Esophagus squamous epithelium (tissue), 5 donors: ENCODE measurements around the gene ACAP3. TPM values are rescaled to one million over a fixed set of nuclear protein-coding genes. Genes with fewer than 3 reads are reported as not detected.

ENCODE experiments used
- DNase-seq: peaks from one replicate; lab custom pipeline; 2025; lab: John Stamatoyannopoulos, UW
- H3K27ac ChIP-seq, 4 donors: fragments of 200-600 bp; sonication (generic); one replicate each; pipeline ENCODE4 v1.5.1; 2016 to 2019; ENCODE audit warnings: mild to moderate bottlenecking in 1 of 4
- H3K27me3 ChIP-seq, 4 donors: fragments of 200-600 bp; sonication (generic); 1 replicate in 3 of 4; 2 replicates in 1 of 4; pipeline versions ENCODE4 v1.5.1 to v1.6.0; 2017 to 2021; ENCODE audit warnings: antibody characterized with exemption in 1 of 4
- H3K36me3 ChIP-seq, 3 donors: fragments of 200-600 bp; sonication (generic); one replicate each; pipeline ENCODE4 v1.5.1; 2016 to 2019
- H3K4me1 ChIP-seq, 3 donors: fragments of 200-600 bp; sonication (generic); one replicate each; pipeline ENCODE4 v1.5.1; 2017 to 2019
- H3K4me3 ChIP-seq, 4 donors: fragments of 200-600 bp; sonication (generic); 1 replicate in 3 of 4; 2 replicates in 1 of 4; pipeline ENCODE4 v1.5.1; 2016 to 2019; ENCODE audit warnings: mild to moderate bottlenecking in 2 of 4, moderate library complexity in 1 of 4
- H3K9me3 ChIP-seq, 3 donors: fragments of 200-600 bp; sonication (generic); one replicate each; pipeline ENCODE4 v1.5.1; 2016 to 2019
- POLR2A ChIP-seq, 4 donors: fragments of 450-650 bp; IDR thresholded peaks; one replicate each; pipeline ENCODE4 v1.6.1; 2017; ENCODE audit warnings: antibody characterized with exemption in 4 of 4, mild to moderate bottlenecking in 4 of 4, moderate library complexity in 3 of 4
- WGBS, 2 donors: methylation state at CpG; one replicate each; pipeline ENCODE4 v1.1.5; 2018; 5-methylcytosine and 5-hydroxymethylcytosine counted together
- intact Hi-C: fragments of 100-400 bp; cut with DNase I; formaldehyde crosslinking; loops from one replicate; pipeline ENCODE4 v1.15.0; 2022
- total RNA-seq, 4 donors: library from RNA; depleted of rRNA; stranded (reverse); fragments of >200 nt; gene quantifications; one replicate each; pipeline ENCODE4 v1.1.0, GENCODE V29; 2016
- TF ChIP-seq, protein P1 (sequence below), 6 experiments: fragments of 450-650 bp in 4 of 6; fragments of 200-600 bp in 2 of 6; sonication (generic) in 2 of 6; IDR thresholded peaks; one replicate each; pipeline ENCODE4 v1.5.1; 2016 to 2019; ENCODE audit warnings: antibody characterized with exemption in 6 of 6, mild to moderate bottlenecking in 4 of 6, moderate library complexity in 4 of 6
- donor health status: DM: yes; HTN: yes; CAD: no.

Gene ACAP3
- total RNA-seq, 4 donors from 2014 or later, result 36.4 to 66.7 (median 56.9) TPM

DNA sequence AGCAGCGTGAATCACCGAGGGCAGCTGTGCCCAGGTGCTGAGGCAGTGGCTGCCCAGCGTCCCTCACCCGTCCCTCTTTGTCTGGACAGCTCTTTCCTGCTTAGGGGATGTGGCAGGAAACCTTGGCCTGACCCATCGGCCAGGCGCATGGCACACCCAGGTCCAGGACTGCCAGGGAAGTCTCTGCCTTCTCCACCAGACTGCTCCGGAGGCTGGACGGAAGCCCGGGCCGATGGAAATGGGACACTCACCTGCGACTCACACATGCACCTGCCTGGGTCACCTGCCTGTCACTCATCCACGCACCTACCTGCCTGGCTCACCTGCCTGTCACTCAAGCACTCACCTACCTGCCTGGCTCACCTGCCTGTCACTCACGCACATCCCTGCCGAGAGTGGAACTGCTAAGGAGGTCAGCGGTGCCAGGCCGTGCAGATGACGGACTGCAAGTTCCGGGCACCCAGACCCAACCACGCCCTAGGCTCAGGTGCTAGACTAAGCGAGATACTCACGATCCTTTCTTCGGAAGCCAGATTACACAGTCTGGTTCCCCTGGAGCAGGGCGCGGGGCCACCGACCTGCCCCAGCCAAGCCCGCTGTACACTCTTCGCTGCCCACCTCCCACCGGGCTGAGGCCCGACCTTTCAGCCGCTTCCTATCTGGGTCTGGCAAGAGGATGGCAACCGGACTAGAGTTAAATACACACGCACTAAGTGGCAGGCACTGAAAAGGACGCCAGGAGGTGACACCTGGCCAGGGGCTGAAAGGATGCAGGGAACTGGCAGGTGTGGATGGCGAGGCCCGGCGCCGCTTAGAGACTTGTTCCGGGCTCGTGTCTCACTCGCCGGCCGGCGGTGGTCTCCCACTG, 35.2 kb downstream of the ACAP3 start:
- H3K27me3 ChIP-seq, result no peaks in the 10 kb centered on the region
- WGBS, 2 donors, result 13 to 40% methylated on average over 9 to 22 of the region's 43 CpGs
- H3K36me3 ChIP-seq, result peaks cover 0 to 23% (median 9%) of the 10 kb centered on the region in 3 donors
- peak in 1 of 4 donors; percentile 31 for TF ChIP-seq POLR2A (IDR thresholded peaks at IDR 0.05)
- TF ChIP-seq, protein P1, sequence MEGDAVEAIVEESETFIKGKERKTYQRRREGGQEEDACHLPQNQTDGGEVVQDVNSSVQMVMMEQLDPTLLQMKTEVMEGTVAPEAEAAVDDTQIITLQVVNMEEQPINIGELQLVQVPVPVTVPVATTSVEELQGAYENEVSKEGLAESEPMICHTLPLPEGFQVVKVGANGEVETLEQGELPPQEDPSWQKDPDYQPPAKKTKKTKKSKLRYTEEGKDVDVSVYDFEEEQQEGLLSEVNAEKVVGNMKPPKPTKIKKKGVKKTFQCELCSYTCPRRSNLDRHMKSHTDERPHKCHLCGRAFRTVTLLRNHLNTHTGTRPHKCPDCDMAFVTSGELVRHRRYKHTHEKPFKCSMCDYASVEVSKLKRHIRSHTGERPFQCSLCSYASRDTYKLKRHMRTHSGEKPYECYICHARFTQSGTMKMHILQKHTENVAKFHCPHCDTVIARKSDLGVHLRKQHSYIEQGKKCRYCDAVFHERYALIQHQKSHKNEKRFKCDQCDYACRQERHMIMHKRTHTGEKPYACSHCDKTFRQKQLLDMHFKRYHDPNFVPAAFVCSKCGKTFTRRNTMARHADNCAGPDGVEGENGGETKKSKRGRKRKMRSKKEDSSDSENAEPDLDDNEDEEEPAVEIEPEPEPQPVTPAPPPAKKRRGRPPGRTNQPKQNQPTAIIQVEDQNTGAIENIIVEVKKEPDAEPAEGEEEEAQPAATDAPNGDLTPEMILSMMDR (IDR thresholded peaks at IDR 0.05), result no peak
- H3K4me3 ChIP-seq, result peak overlapping the region; percentile 59 to 98 (median 77)
- H3K27ac ChIP-seq, result peak overlapping the region; percentile 81 to 95 (median 88)
- no peak for DNase-seq
- no peaks in the 10 kb centered on the region for H3K9me3 ChIP-seq
- intact Hi-C loops, result no loop called here
- peaks cover 34 to 61% (median 35%) of the 10 kb centered on the region in 3 donors for H3K4me1 ChIP-seq

DNA sequence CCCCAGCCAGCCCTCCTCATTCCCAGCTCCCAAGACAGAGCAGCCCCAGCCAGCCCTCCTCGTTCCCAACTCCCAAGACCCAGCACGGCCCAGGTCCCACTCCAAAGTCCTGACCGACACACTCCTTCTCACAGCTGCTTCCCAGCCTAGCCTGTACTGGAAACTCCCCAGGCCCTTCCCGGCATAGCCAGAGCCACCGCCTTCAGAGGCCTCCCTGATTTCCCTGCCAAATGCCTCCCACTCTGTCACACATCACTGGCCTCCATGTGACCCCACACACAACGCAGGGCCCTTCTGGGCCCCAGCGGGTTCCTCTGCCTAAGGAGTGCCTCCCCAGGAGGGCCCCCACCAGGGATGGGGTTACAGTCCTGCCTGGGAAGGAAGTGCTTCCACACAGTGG, 36.9 kb downstream of the ACAP3 start:
- Histone ChIP-seq H3K4me3 (peak overlapping the region in 1 of 4 donors; percentile 29), H3K9me3 (no peaks in the 10 kb centered on the region), H3K27me3 (no peaks in the 10 kb centered on the region), H3K36me3 (peaks cover 0 to 41% (median 14%) of the 10 kb centered on the region in 3 donors), H3K27ac (no peak overlapping the region), H3K4me1 (peaks cover 34 to 61% (median 35%) of the 10 kb centered on the region in 3 donors)
- no peak for DNase-seq
- intact Hi-C loops, result no loop called here
- WGBS, 2 donors, result 38 to 59% methylated on average over 5 to 7 of the region's 7 CpGs
- no peak for TF ChIP-seq POLR2A (IDR thresholded peaks at IDR 0.05)
- TF ChIP-seq, protein P1 (IDR thresholded peaks at IDR 0.05), result no peak

DNA sequence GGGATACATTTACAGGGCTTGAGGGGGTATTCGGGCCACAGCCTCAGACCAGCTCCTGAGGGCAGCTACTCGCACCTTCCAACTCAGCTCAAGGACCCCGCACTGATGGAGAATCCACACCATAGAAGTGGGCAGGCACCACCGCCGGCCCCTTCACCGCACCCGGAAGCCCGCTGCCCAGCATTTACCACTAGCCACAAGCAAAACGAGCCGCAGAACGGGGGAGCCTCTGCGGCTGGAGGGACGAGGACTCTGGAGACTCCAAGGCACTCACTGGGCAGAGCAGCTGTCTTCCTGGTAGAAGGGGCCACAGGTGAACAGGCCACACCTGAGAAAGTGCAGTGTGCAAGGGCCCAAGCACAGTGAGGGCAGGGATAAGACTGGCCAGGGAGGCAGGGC, 39.4 kb downstream of the ACAP3 start:
- DNase-seq, result no peak

DNA sequence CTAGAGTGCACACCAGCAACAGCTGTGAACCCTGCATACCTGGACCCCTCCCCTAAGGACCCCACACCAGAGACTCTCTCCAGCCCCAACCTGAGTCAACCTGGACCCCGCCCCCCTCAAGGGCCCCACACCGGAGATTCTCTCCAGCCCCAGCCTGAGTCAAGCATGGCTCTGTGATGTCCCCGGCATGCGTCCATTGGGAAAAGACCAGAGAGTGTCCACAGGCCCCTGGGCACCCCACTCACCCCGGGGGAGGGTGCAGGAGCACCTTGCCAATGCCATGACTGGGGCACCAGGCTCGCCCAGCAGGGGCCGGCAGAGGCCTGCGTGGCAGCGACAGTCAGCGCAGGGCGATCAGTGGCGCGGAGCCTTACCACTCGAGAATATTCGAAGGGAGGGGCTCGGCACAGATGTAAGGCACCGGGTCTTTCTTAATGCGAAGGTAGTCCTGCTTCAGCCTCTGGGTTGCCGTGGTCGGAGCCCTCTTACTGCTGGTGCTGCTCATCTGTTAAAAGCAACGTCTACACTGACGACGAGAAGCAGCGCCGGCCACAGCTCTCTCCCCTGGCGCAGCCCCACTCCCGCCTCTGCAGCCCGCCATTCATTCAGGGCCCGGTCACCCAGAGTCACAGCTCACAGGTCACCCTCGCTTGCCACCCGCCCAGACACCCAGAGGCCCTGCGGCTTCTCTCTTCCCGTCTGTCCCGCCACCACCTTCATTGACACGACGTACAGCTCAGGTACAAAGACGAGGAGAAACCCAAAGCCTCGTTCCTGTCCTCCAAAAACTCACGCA, 40.0 kb downstream of the ACAP3 start:
- H3K9me3 ChIP-seq, result no peaks in the 10 kb centered on the region
- WGBS, 2 donors, result 91 to 93% methylated on average over 26 of the region's 39 CpGs
- H3K27me3 ChIP-seq, result no peaks in the 10 kb centered on the region
- no peak for DNase-seq
- TF ChIP-seq, protein P1 (IDR thresholded peaks at IDR 0.05), result no peak
- no peak for TF ChIP-seq POLR2A (IDR thresholded peaks at IDR 0.05)
- H3K4me1 ChIP-seq, result peaks cover 24 to 40% (median 28%) of the 10 kb centered on the region in 3 donors
- intact Hi-C loops, result no loop called here
- H3K4me3 ChIP-seq, result no peak overlapping the region
- H3K27ac ChIP-seq, result no peak overlapping the region
- H3K36me3 ChIP-seq, result peaks cover 5 to 72% (median 26%) of the 10 kb centered on the region in 3 donors

More for the DNA sequence above, 39.4 kb downstream of the ACAP3 start:
- H3K4me3 ChIP-seq, result no peak overlapping the region
- peaks cover 27 to 44% (median 28%) of the 10 kb centered on the region in 3 donors for H3K4me1 ChIP-seq
- no peaks in the 10 kb centered on the region for H3K27me3 ChIP-seq
- intact Hi-C loops, result no loop called here
- TF ChIP-seq POLR2A (IDR thresholded peaks at IDR 0.05), result no peak
- TF ChIP-seq, protein P1 (IDR thresholded peaks at IDR 0.05), result no peak
- no peak overlapping the region for H3K27ac ChIP-seq
- H3K9me3 ChIP-seq, result no peaks in the 10 kb centered on the region
- 91 to 96% methylated on average over 4 to 7 of the region's 13 CpGs for WGBS, 2 donors
- peaks cover 0 to 66% (median 21%) of the 10 kb centered on the region in 3 donors for H3K36me3 ChIP-seq
